Esophagus squamous epithelium (tissue), 4 donors: ENCODE results near the gene HYAL3.

Experiments used
- CTCF ChIP-seq, 6 experiments: fragments of 450-650 bp in 4 of 6; fragments of 200-600 bp in 2 of 6; sonication (generic) in 2 of 6; IDR thresholded peaks; one replicate each; pipeline ENCODE4 v1.5.1; 2016 to 2019; ENCODE audit warnings: antibody characterized with exemption in 6 of 6, mild to moderate bottlenecking in 4 of 6, moderate library complexity in 4 of 6
- POLR2A ChIP-seq, 4 donors: fragments of 450-650 bp; IDR thresholded peaks; one replicate each; pipeline ENCODE4 v1.6.1; 2017; ENCODE audit warnings: antibody characterized with exemption in 4 of 4, mild to moderate bottlenecking in 4 of 4, moderate library complexity in 3 of 4

GRCh38 chr3:50323092-50323600, 23.9 kb upstream of the HYAL3 start:
- TF ChIP-seq CTCF (IDR thresholded peaks at IDR 0.05) (no peak), POLR2A (IDR thresholded peaks at IDR 0.05) (no peak)
